ENCODE data around the gene STT3A. TPM values are rescaled to one million over a fixed set of nuclear protein-coding genes. Genes with fewer than 3 reads are reported as not detected.

The STT3A gene
- total RNA-seq, 1 donor from 2014 or later: 91.6 TPM

GRCh38 chr11:125594958-125595357 is 2.3 kb downstream of the STT3A start:
- H3K36me3 ChIP-seq: peaks cover 0 to 32% of the 10 kb centered on the region in 2 donors
- H3K4me1 ChIP-seq: peaks cover 45% of the 10 kb centered on the region
- TF ChIP-seq POLR2A (IDR thresholded peaks at IDR 0.05) (no peak), POLR2AphosphoS5 (IDR thresholded peaks at IDR 0.05; ENCODE audit: insufficient read depth in 1 of 2, low read depth in 1 of 2) (no peak), CTCF (IDR thresholded peaks at IDR 0.05) (no peak)
- H3K9me3 ChIP-seq: no peaks in the 10 kb centered on the region
- intact Hi-C loops (cut with DNase I): no loop called here
- no peak overlapping the region for H3K27ac ChIP-seq
- H3K4me3 ChIP-seq: no peak overlapping the region
- DNase-seq (ENCODE audit: extremely low spot score in 2 of 2): no peak
- H3K27me3 ChIP-seq: no peaks in the 10 kb centered on the region

GRCh38 chr11:125600663-125601062 is 8.0 kb downstream of the STT3A start:
- TF ChIP-seq CTCF (IDR thresholded peaks at IDR 0.05): no peak
- Histone ChIP-seq H3K9me3 (no peaks in the 10 kb centered on the region), H3K4me1 (peaks cover 7% of the 10 kb centered on the region), H3K27me3 (no peaks in the 10 kb centered on the region), H3K36me3 (peaks cover 0 to 83% of the 10 kb centered on the region in 2 donors), H3K27ac (no peak overlapping the region), H3K4me3 (no peak overlapping the region)
- intact Hi-C loops (cut with DNase I): no loop called here
- no peak for DNase-seq (ENCODE audit: extremely low spot score in 2 of 2)

GRCh38 chr11:125603207-125603606 is 10.6 kb downstream of the STT3A start:
- intact Hi-C loops (cut with DNase I): no loop called here
- H3K27ac ChIP-seq: no peak overlapping the region
- H3K9me3 ChIP-seq: no peaks in the 10 kb centered on the region
- no peak for DNase-seq (ENCODE audit: extremely low spot score in 2 of 2)
- no peak overlapping the region for H3K4me3 ChIP-seq
- TF ChIP-seq POLR2AphosphoS5 (IDR thresholded peaks at IDR 0.05; ENCODE audit: insufficient read depth in 1 of 2, low read depth in 1 of 2) (no peak), CTCF (IDR thresholded peaks at IDR 0.05) (no peak), POLR2A (IDR thresholded peaks at IDR 0.05) (no peak)
- no peaks in the 10 kb centered on the region for H3K27me3 ChIP-seq
- peaks cover 0 to 93% of the 10 kb centered on the region in 2 donors for H3K36me3 ChIP-seq
- H3K4me1 ChIP-seq: no peaks in the 10 kb centered on the region

GRCh38 chr11:125605417-125605816 is 12.8 kb downstream of the STT3A start:
- no peak for DNase-seq (ENCODE audit: extremely low spot score in 2 of 2)
- Histone ChIP-seq H3K4me1 (no peaks in the 10 kb centered on the region), H3K9me3 (no peaks in the 10 kb centered on the region), H3K27ac (no peak overlapping the region), H3K36me3 (peaks cover 0 to 93% of the 10 kb centered on the region in 2 donors), H3K27me3 (no peaks in the 10 kb centered on the region), H3K4me3 (no peak overlapping the region)
- TF ChIP-seq POLR2A (IDR thresholded peaks at IDR 0.05) (no peak), POLR2AphosphoS5 (IDR thresholded peaks at IDR 0.05; ENCODE audit: insufficient read depth in 1 of 2, low read depth in 1 of 2) (no peak), CTCF (IDR thresholded peaks at IDR 0.05) (no peak)
- intact Hi-C loops (cut with DNase I): no loop called here

- Histone ChIP-seq H3K36me3 (peaks cover 0 to 99% of the 10 kb centered on the region in 2 donors), H3K27ac (no peak overlapping the region), H3K27me3 (no peaks in the 10 kb centered on the region), H3K9me3 (no peaks in the 10 kb centered on the region), H3K4me1 (no peaks in the 10 kb centered on the region), H3K4me3 (no peak overlapping the region)
- intact Hi-C loops (cut with DNase I): no loop called here
- no peak for TF ChIP-seq POLR2A (IDR thresholded peaks at IDR 0.05)
- TF ChIP-seq CTCF (IDR thresholded peaks at IDR 0.05): no peak
- no peak for TF ChIP-seq POLR2AphosphoS5 (IDR thresholded peaks at IDR 0.05; ENCODE audit: insufficient read depth in 1 of 2, low read depth in 1 of 2)
- DNase-seq (ENCODE audit: extremely low spot score in 2 of 2): no peak
Measured at GRCh38 chr11:125609545-125609944, 16.9 kb downstream of the STT3A start.
